GM12891 (cell line): ENCODE results near the gene SNAPIN.

ENCODE experiments used
- DNase-seq: peaks from one replicate; pipeline ENCODE4 v3.0.0; 2011; ENCODE audit warnings: low spot score; ENCODE audit not compliant: insufficient read length
- FAIRE-seq: peaks from 2 replicates; lab custom pipeline; 2011; peaks lifted over from hg19 to GRCh38; lab: Jason Lieb, UNC
- PAX5 ChIP-seq: IDR thresholded peaks from 2 replicates; pipeline ENCODE4 v1.6.1; 2011; ENCODE audit warnings: low read length, moderate library complexity, mild to moderate bottlenecking; ENCODE audit not compliant: insufficient read depth, severe bottlenecking
- POLR2A ChIP-seq: IDR thresholded peaks from 2 replicates; pipeline ENCODE4 v1.6.1; 2011; ENCODE audit warnings: low read depth, low read length, control low read depth
- POLR2AphosphoS5 ChIP-seq: IDR thresholded peaks from 2 replicates; pipeline ENCODE4 v1.6.1; 2011; ENCODE audit warnings: low read depth, low read length, control low read depth
- POU2F2 ChIP-seq: IDR thresholded peaks from 2 replicates; pipeline ENCODE4 v1.6.1; 2011; ENCODE audit warnings: low read depth, mild to moderate bottlenecking, control low read depth, low read length, moderate library complexity
- SPI1 ChIP-seq: IDR thresholded peaks from 2 replicates; pipeline ENCODE4 v1.6.1; 2011; ENCODE audit warnings: low read depth, low read length, control low read depth
- TAF1 ChIP-seq: IDR thresholded peaks from 2 replicates; pipeline ENCODE4 v1.6.1; 2011; ENCODE audit warnings: low read depth, low read length, control low read depth

SNAPIN gene

GRCh38 chr1:153614189-153614900, 44.2 kb upstream of the SNAPIN start:
- FAIRE-seq (no peak), DNase-seq (no peak)
- TF ChIP-seq PAX5 (no peak), POU2F2 (no peak), TAF1 (no peak)

DNA sequence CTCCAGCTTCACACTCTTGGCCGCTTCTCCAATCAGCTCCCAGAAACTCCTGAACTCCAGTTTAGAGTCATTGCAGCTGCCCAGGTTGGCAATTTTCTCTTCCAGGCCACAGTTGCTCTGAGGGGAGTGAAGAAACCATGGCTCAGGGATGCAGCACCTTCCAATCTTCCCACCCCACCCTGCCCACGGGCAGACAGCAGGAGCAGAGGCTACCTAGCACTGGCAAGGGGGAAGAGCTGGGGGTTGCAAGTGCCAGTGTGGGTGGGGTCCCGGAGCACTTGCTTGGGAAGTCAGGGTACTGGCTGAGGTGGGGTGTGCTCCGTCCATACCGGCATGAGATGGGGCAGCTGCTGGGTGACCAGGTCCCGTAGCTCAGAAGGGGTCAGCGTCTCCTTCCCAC, 43.6 kb upstream of the SNAPIN start:
- FAIRE-seq (no peak), DNase-seq (no peak)
- TF ChIP-seq PAX5: no peak
- TF ChIP-seq POU2F2: no peak
- no peak for TF ChIP-seq SPI1
- TF ChIP-seq TAF1: no peak
- no peak for TF ChIP-seq POLR2AphosphoS5
- TF ChIP-seq POLR2A: no peak

DNA sequence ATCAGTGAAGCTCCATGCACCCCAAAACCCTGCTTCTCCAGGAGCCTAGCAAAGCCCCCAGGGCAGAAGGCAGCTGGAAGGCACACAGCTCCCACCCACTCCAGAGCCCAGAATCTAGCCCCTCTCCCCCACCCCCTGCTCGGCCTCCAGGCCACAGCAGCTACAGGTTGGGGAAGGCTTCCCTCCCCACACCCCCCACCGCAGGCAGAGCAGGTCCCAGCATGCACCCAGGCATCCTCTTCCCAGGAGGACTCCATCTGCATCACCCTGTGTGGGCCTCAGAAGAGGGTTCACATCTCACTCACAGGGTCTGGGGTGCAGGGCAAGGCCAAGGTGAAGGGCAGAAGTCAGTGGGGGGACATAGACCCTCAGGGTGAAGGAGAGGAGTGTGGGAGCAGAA, 43.1 kb upstream of the SNAPIN start:
- FAIRE-seq: no peak
- TF ChIP-seq POLR2A (no peak), POLR2AphosphoS5 (no peak), TAF1 (no peak), POU2F2 (no peak), SPI1 (no peak)
- no peak for DNase-seq

DNA sequence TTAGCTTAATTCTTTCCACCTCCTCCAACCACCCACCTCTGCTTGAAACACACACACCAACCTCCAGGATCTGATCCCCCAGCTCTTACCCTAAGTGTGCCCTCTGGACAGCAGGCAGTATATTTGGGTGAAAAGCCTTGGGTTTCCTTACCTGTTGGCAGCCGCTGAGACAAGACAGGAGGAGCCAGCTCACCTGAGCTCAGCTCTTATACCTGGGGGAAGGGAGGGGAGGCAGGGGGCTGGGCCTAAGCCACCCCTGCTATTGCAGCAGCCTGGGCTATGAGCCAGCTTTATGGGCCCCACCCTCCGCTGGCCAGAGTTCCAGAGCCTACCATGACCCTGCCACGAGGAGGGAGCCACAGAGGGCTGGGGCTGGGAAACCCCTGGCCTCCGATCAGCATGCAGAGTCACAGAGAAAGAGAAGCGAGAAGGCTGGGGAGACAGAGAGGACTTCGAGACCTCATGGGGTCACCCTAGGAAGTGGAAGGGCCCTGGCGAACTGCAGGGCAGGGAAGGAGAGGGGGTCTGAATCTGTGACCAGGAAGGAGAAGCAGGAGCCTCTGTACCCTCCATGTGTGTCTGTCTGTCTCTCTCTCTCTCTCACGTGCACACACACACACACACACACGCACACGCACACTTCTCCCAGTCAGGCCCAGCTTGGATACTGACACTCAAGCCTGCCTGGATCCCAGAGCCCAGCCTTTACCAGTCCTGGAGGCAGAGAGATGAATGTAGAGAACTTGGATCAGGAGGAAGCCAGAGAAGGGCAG, 42.2 kb upstream of the SNAPIN start, which contains the start of gene S100A14:
Gene S100A14, minus strand, starts transcription at position 182 of the 773 bp plus-strand sequence. CDS start 467 bp downstream, outside the sequence.
- TF ChIP-seq SPI1 (no peak), POLR2AphosphoS5 (no peak), PAX5 (no peak), POU2F2 (no peak), POLR2A (no peak), TAF1 (no peak)
- DNase-seq (no peak), FAIRE-seq (no peak)

GRCh38 chr1:153616917-153617311, 41.6 kb upstream of the SNAPIN start:
- DNase-seq: no peak
- FAIRE-seq: no peak
- TF ChIP-seq SPI1: no peak
- no peak for TF ChIP-seq POLR2AphosphoS5
- TF ChIP-seq TAF1: no peak
- no peak for TF ChIP-seq PAX5
- no peak for TF ChIP-seq POU2F2
- no peak for TF ChIP-seq POLR2A

GRCh38 chr1:153617663-153618062, 40.8 kb upstream of the SNAPIN start:
- DNase-seq (no peak), FAIRE-seq (peak; percentile 31)
- no peak for TF ChIP-seq POU2F2
- no peak for TF ChIP-seq TAF1
- TF ChIP-seq POLR2A: no peak
- TF ChIP-seq POLR2AphosphoS5: no peak
- TF ChIP-seq PAX5: no peak
- TF ChIP-seq SPI1: no peak

DNA sequence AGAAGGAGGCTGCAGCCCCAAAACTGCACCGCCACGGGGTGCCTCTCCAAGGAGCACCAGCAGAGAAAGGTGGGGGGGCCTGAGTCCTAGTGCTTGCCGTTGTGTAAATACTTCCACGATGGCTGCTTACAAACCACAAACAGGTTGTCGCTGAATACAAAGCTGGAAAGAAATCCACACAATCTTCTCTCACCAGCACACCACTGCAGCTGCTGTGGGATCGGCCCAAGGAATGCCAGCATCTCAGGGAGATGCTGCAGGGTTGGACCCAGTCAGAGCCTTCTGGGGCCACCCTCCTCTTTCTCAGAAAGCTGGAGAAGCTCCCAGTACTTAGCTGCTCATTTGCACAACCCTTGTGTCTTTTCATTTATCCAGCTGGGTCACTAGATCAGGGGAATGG, 39.3 kb upstream of the SNAPIN start:
- no peak for FAIRE-seq
- no peak for DNase-seq
- TF ChIP-seq POLR2A (no peak), POLR2AphosphoS5 (no peak), POU2F2 (no peak), TAF1 (no peak), PAX5 (no peak), SPI1 (no peak)

GRCh38 chr1:153623101-153623500, 35.4 kb upstream of the SNAPIN start:
- DNase-seq: no peak
- FAIRE-seq: no peak
- TF ChIP-seq SPI1 (no peak), POU2F2 (no peak), PAX5 (no peak), POLR2AphosphoS5 (no peak), TAF1 (no peak), POLR2A (no peak)

- FAIRE-seq (no peak), DNase-seq (no peak)
- TF ChIP-seq POLR2A (no peak), TAF1 (no peak), POU2F2 (no peak), PAX5 (no peak), POLR2AphosphoS5 (no peak), SPI1 (no peak)
Observed at GRCh38 chr1:153624965-153625611, 33.4 kb upstream of the SNAPIN start.

- TF ChIP-seq POLR2A (no peak), POLR2AphosphoS5 (no peak)
- no peak for DNase-seq
- FAIRE-seq: no peak
Observed at GRCh38 chr1:153626477-153626903, 32.0 kb upstream of the SNAPIN start.
